GM12872 (cell line): ENCODE results near the gene PIP4K2A.

ENCODE experiments used
- CTCF ChIP-seq: IDR thresholded peaks from 3 replicates; pipeline ENCODE4 v1.5.1; 2011; ENCODE audit warnings: low read depth, mild to moderate bottlenecking, low read length, moderate library complexity; ENCODE audit not compliant: insufficient read depth

The PIP4K2A gene

GRCh38 chr10:22669163-22669711 is 45.1 kb downstream of the PIP4K2A start:
- TF ChIP-seq CTCF = no peak

DNA sequence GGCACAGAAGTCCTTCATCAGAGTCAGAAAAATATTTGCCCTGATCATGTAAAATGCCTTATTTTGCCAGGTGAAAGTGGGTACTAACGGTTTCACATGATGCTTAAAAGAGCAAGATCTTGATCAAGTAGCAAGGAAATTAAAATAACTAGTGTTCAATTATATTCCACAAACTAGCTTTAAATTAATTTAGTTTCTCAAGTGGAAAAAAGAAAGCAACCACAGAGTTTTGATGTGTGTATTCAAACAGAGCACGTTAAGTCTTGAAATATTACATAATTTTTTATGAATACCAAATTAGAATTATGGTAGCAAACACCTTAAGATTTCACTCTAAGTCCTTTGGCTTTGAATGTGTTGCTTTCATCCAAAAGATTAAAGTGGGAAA is 47.3 kb downstream of the PIP4K2A start:
- no peak for TF ChIP-seq CTCF

DNA sequence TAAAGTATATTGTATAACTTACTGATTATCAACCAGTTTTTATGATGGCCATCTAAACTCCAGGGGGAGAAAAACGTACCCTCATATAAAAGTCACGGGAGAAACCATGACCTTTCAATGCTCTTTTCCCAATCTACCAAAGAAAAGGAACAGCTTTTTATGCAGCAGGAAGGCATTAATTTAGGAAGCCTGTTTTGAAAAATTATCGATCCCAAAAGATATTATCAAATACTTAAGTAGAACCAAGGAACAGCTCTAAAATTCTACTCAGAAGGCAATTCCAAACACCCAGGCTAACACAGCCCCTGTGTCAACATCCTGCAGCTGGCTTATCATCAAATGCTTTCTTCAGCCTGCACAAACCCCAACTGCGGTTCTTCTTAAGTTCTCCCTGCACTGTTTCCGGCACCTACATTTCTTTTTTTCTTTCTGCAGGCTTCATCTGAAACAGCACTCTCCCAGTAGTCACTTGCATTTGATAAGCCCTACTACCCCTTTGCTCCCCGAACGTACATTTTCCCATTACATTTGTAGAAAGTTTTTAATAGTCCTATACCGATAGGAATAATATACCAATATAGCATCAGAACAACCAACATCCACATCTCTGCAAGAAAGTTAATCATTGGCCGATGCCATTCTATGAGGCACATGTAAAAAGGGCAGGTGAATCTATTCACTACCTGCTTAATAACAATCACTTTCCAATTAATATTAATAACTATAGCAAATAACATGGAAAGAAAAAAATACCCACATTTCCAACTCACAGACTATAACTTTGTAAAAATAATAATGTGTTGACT is 47.9 kb downstream of the PIP4K2A start:
- TF ChIP-seq CTCF = no peak

GRCh38 chr10:22665329-22665728 is 49.0 kb downstream of the PIP4K2A start:
- no peak for TF ChIP-seq CTCF

GRCh38 chr10:22662733-22663330 is 51.5 kb downstream of the PIP4K2A start:
- TF ChIP-seq CTCF = no peak

- no peak for TF ChIP-seq CTCF
These were observed 54.5 kb downstream of the PIP4K2A start for GRCh38 chr10:22659866-22660265.

DNA sequence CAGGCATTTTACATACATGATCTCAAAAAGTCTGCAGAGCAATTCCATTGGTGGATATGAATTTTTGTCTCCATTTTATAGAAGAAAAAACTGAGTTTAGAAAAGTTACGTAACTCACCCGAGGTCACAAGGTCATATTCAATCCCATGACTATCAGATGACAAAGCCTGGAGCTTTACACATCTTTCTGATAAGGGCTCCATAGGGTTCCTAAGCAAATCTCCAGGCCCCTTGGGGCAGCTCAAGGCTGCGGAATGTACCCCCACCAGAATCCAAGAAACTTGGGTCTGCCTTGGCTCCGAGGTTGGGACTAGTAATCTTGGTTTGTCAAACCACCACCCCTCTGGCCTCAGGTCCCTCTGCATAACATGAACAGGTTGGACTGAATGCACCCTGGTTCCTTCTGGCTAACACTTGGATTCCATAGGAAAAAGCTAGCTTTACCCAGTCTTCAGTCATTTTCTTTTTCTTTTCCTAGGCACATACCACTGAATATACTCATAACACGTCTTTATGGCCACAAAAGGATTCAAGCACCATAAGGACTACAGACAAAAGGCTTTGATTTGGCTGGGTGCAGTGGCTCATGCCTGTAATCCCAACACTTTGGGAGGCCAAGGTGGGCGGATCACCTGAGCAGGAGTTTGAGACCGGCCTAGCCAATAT is 55.5 kb downstream of the PIP4K2A start:
- no peak for TF ChIP-seq CTCF
